Breast epithelium (tissue), 4 donors: ENCODE data around the gene MRAP. TPM values are rescaled to one million over a fixed set of nuclear protein-coding genes. Genes with fewer than 3 reads are reported as not detected.

Source experiments
- DNase-seq, 2 donors: peaks; one replicate each; pipeline ENCODE4 v3.0.0-alpha.2; 2019; ENCODE audit warnings: low spot score in 2 of 2
- H3K27ac ChIP-seq, 2 donors: fragments of 200-600 bp; sonication (generic) in 1 of 2; one replicate each; pipeline ENCODE4 v1.5.1; 2016 to 2019; ENCODE audit warnings: mild to moderate bottlenecking in 1 of 2
- H3K27me3 ChIP-seq, 2 donors: fragments of 200-600 bp; sonication (generic) in 1 of 2; one replicate each; pipeline versions ENCODE4 v1.5.1 to v1.6.0; 2017 to 2019; ENCODE audit warnings: control low read depth in 1 of 2, mild to moderate bottlenecking in 1 of 2
- H3K36me3 ChIP-seq: fragments of 200-600 bp; one replicate; pipeline ENCODE4 v1.5.1; 2019
- H3K4me1 ChIP-seq, 2 donors: fragments of 200-600 bp; sonication (generic); one replicate each; pipeline ENCODE4 v1.5.1; 2016 to 2019; ENCODE audit warnings: control low read depth in 1 of 2
- H3K4me3 ChIP-seq, 3 donors: fragments of 200-600 bp; sonication (generic); 1 replicate in 2 of 3; 2 replicates in 1 of 3; pipeline ENCODE4 v1.5.1; 2016 to 2019; ENCODE audit warnings: mild to moderate bottlenecking in 3 of 3, moderate library complexity in 2 of 3
- H3K9me3 ChIP-seq, 2 donors: fragments of 200-600 bp; sonication (generic) in 1 of 2; one replicate each; pipeline ENCODE4 v1.5.1; 2016 to 2019; ENCODE audit warnings: control low read depth in 1 of 2
- POLR2A ChIP-seq: fragments of 450-650 bp; IDR thresholded peaks from one replicate; pipeline ENCODE4 v1.6.1; 2016; ENCODE audit warnings: antibody characterized with exemption, mild to moderate bottlenecking, moderate library complexity
- POLR2AphosphoS5 ChIP-seq, 3 donors: sonication (generic); formaldehyde crosslinking; IDR thresholded peaks; one replicate each; pipeline ENCODE4 v1.6.1; 2017; ENCODE audit warnings: antibody characterized with exemption in 3 of 3
- intact Hi-C: fragments of 100-400 bp; cut with DNase I; formaldehyde crosslinking; loops from one replicate; pipeline ENCODE4 v1.15.1; 2023; ENCODE audit warnings: low total_unique reads
- total RNA-seq, 3 donors: library from RNA; depleted of rRNA; stranded (reverse); fragments of >200 nt; gene quantifications; one replicate each; pipeline ENCODE4 v1.1.0, GENCODE V29; 2016
- TF ChIP-seq, protein P1 (sequence below), 3 donors: fragments of 450-650 bp; IDR thresholded peaks; one replicate each; pipeline ENCODE4 v1.5.1; 2016 to 2017; ENCODE audit warnings: antibody characterized with exemption in 3 of 3, mild to moderate bottlenecking in 3 of 3, moderate library complexity in 3 of 3

MRAP gene
- total RNA-seq, 3 donors from 2014 or later: 5.1 to 23.4 (median 8.8) TPM

DNA sequence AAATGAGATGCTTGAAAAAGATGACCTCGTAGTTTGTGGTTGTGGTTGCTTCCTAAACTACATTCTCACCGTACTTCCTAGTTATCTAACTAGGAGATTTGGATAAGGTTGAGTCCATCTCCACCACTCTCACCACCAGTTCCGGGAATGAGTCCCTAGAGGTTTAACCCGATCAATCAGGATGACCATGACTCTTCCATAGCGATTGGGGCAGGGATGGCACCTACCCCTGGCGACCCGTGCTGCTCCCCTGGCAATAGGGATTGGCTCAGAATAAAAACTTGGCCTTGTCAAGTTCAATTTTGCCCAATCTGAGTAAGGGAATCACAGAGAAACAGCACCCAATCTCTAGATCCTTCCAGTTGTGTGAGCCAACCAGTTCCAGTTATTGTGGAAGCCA is 17.1 kb upstream of the MRAP start:
- Histone ChIP-seq H3K36me3 (no peaks in the 10 kb centered on the region), H3K4me1 (peaks cover 0 to 7% of the 10 kb centered on the region in 2 donors), H3K9me3 (no peaks in the 10 kb centered on the region), H3K27ac (no peak overlapping the region), H3K4me3 (no peak overlapping the region), H3K27me3 (no peaks in the 10 kb centered on the region)
- no peak for DNase-seq
- no peak for TF ChIP-seq POLR2AphosphoS5 (IDR thresholded peaks at IDR 0.05)
- TF ChIP-seq, protein P1, sequence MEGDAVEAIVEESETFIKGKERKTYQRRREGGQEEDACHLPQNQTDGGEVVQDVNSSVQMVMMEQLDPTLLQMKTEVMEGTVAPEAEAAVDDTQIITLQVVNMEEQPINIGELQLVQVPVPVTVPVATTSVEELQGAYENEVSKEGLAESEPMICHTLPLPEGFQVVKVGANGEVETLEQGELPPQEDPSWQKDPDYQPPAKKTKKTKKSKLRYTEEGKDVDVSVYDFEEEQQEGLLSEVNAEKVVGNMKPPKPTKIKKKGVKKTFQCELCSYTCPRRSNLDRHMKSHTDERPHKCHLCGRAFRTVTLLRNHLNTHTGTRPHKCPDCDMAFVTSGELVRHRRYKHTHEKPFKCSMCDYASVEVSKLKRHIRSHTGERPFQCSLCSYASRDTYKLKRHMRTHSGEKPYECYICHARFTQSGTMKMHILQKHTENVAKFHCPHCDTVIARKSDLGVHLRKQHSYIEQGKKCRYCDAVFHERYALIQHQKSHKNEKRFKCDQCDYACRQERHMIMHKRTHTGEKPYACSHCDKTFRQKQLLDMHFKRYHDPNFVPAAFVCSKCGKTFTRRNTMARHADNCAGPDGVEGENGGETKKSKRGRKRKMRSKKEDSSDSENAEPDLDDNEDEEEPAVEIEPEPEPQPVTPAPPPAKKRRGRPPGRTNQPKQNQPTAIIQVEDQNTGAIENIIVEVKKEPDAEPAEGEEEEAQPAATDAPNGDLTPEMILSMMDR (IDR thresholded peaks at IDR 0.05): no peak
- no peak for TF ChIP-seq POLR2A
- intact Hi-C loops: no loop called here

- Histone ChIP-seq H3K27me3 (no peaks in the 10 kb centered on the region), H3K36me3 (no peaks in the 10 kb centered on the region), H3K9me3 (no peaks in the 10 kb centered on the region), H3K4me1 (peaks cover 0 to 7% of the 10 kb centered on the region in 2 donors), H3K4me3 (no peak overlapping the region), H3K27ac (no peak overlapping the region)
- no peak for DNase-seq
- intact Hi-C loops: no loop called here
- TF ChIP-seq POLR2AphosphoS5 (IDR thresholded peaks at IDR 0.05) (no peak), POLR2A (no peak)
- TF ChIP-seq, protein P1 (IDR thresholded peaks at IDR 0.05): no peak
These were observed 15.7 kb upstream of the MRAP start for GRCh38 chr21:32282992-32283391.

DNA sequence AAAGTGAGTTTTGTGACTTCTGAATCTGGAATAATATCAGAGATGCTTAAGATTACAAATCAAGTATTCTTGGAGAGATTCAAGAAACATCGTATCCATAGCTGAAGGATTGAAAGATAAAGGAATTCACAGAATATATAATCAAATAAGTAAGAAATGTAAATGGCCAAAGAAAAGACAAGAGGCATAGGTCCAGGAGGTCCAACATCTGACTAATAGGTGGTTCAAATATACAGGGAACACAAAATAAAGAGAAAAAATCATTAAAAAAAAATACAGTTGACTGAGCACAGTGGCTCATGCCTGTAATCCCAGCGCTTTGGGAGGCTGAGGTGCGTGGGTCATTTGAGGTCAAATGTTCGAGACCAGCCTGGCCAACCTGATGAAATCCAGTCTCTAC is 13.2 kb upstream of the MRAP start:
- TF ChIP-seq, protein P1 (IDR thresholded peaks at IDR 0.05): no peak
- TF ChIP-seq POLR2AphosphoS5 (IDR thresholded peaks at IDR 0.05) (no peak), POLR2A (no peak)
- no peak for DNase-seq
- no peaks in the 10 kb centered on the region for H3K27me3 ChIP-seq
- no peaks in the 10 kb centered on the region for H3K36me3 ChIP-seq
- no peaks in the 10 kb centered on the region for H3K9me3 ChIP-seq
- H3K4me3 ChIP-seq: no peak overlapping the region
- H3K4me1 ChIP-seq: no peaks in the 10 kb centered on the region
- intact Hi-C loops: no loop called here
- no peak overlapping the region for H3K27ac ChIP-seq

GRCh38 chr21:32297449-32297848 is 1.2 kb upstream of the MRAP start:
- no peaks in the 10 kb centered on the region for H3K9me3 ChIP-seq
- TF ChIP-seq POLR2A (no peak), POLR2AphosphoS5 (IDR thresholded peaks at IDR 0.05) (no peak)
- TF ChIP-seq, protein P1 (IDR thresholded peaks at IDR 0.05): no peak
- intact Hi-C loops: no loop called here

GRCh38 chr21:32298148-32298559 is 501 bp upstream of the MRAP start:
- Histone ChIP-seq H3K36me3 (no peaks in the 10 kb centered on the region), H3K27me3 (no peaks in the 10 kb centered on the region), H3K27ac (no peak overlapping the region), H3K4me3 (no peak overlapping the region), H3K4me1 (no peaks in the 10 kb centered on the region), H3K9me3 (no peaks in the 10 kb centered on the region)
- intact Hi-C loops: loop anchor here (2.0 kb wide), 1 partner anchor 59 kb away; no protein-coding TSS in a partner anchor
- no peak for TF ChIP-seq POLR2AphosphoS5 (IDR thresholded peaks at IDR 0.05)
- TF ChIP-seq, protein P1 (IDR thresholded peaks at IDR 0.05): no peak
- TF ChIP-seq POLR2A: no peak
- DNase-seq: no peak

More at GRCh38 chr21:32297449-32297848, 1.2 kb upstream of the MRAP start:
- Histone ChIP-seq H3K27me3 (no peaks in the 10 kb centered on the region), H3K4me3 (no peak overlapping the region), H3K36me3 (no peaks in the 10 kb centered on the region), H3K27ac (no peak overlapping the region), H3K4me1 (no peaks in the 10 kb centered on the region)
- no peak for DNase-seq
